Measurements from ENCODE around the gene HIVEP2.
A peak's percentile ranks its signal among the peaks of the same experiment; 100 is the strongest.

HIVEP2 gene

DNA sequence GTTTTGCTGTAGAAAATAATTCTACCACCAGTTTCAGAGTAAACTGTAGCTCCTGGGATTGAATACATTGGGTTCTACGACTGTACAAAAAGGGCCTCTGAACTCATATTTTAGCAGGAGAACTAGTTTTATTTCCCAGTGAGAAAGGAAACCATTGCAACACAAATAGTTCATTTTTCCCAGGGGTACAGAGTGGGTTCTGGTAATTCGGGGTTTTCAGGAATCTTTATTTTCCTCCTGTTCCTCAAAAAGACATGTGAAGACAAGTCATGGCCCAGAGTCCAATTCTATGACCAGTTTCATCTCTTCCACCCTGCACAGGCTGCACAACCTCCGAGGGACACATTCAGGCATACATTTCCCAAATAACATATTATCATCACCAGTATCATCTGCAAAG is 222.1 kb downstream of the HIVEP2 start:
- H3K36me3 Mint-ChIP-seq, result no peaks in the 10 kb centered on the region
- H3K4me1 Mint-ChIP-seq, result no peaks in the 10 kb centered on the region
- ATAC-seq, result no peak
- peaks cover 15% of the 10 kb centered on the region for H3K9me3 Mint-ChIP-seq
- H3K27ac Mint-ChIP-seq, result no peak overlapping the region
- H3K4me3 Mint-ChIP-seq, result no peak overlapping the region
- no peak for DNase-seq (ENCODE audit: low spot score in 2 of 2)

DNA sequence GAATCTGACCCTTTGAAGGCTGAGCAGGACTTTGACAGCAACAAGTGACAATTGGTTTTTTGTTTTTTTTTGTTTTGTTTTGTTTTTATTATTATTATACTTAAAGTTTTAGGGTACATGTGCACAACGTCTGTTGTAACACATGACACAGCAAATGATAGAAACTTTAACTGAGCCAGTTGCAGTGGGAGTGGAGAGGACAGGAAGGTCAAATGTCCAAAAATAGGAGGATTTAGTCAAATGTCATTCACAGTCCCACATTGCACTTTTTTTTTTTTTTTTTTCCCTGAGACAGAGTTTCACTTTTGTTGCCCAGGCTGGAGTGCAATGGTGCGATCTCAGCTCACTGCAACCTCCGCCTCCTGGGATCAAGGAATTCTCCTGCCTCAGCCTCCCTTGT is 223.0 kb downstream of the HIVEP2 start:
- no peaks in the 10 kb centered on the region for H3K36me3 Mint-ChIP-seq
- DNase-seq (ENCODE audit: low spot score in 2 of 2), result no peak
- H3K9me3 Mint-ChIP-seq, result peaks cover 15% of the 10 kb centered on the region
- no peak overlapping the region for H3K4me3 Mint-ChIP-seq
- ATAC-seq, result no peak
- H3K27ac Mint-ChIP-seq, result no peak overlapping the region
- no peaks in the 10 kb centered on the region for H3K4me1 Mint-ChIP-seq

DNA sequence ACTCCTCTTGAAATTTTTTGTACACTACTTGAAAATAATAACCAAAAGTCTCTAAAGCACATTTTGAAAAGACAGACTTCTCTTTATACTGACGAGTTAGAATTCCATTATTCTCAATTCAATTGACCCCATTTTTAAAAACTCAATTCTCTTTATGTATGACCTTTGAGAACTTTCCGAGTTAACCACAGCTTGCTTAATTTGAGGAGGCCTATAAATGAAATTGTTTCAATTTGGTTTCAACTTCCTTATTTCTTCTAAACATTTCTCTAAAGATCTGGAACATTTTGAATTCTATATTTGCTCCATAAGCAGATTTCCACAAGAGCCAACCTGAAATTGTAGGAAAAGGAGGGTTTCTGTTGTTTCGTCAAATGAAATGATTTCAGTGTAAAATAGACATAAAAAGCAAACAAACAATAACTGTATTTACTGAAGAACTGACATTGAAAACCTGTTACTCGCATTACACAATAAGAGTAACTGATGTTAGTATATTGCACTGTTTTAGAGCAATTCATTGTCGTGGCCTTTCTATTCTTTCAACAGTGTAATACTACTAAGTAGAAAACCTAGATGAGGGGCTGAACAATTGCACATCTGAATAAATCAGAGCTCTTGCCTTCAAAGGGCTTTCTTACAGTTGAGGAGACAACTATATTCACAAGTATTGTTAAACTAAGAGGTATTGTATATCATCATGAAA is 223.6 kb downstream of the HIVEP2 start:
- Mint-ChIP-seq H3K4me3 (no peak overlapping the region), H3K9me3 (peaks cover 15% of the 10 kb centered on the region), H3K36me3 (no peaks in the 10 kb centered on the region), H3K4me1 (no peaks in the 10 kb centered on the region), H3K27ac (no peak overlapping the region)
- ATAC-seq, result no peak
- no peak for DNase-seq (ENCODE audit: low spot score in 2 of 2)

DNA sequence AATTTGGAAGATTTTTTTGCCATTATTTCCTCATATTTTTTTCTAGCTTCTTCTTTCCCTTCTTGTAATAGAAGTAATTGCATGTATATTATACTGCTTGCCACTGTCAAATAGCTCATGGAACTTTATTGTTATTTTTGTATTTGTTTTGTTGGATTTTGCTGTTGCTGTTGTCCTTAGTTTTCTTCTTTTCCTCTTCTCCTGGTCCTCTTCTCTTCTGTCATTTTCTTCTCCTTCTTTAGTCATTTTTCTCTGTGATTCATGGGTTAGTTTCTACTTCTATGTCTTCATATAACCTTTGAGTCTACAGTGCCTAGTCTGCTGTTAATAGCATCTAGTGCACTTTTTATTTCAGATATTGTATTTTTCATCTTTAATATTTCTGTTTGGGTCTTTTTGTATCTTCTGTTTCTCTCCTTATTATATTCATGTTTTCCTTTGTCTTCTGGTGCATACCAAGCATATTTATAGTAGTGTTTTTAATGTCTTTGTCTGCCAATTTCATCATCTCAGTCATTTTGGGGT is 226.2 kb downstream of the HIVEP2 start:
- H3K4me3 Mint-ChIP-seq, result no peak overlapping the region
- H3K36me3 Mint-ChIP-seq, result no peaks in the 10 kb centered on the region
- ATAC-seq (no peak), DNase-seq (ENCODE audit: low spot score in 2 of 2) (no peak)
- H3K27ac Mint-ChIP-seq, result no peak overlapping the region
- H3K9me3 Mint-ChIP-seq, result peaks cover 15% of the 10 kb centered on the region
- peaks cover 6% of the 10 kb centered on the region for H3K4me1 Mint-ChIP-seq

DNA sequence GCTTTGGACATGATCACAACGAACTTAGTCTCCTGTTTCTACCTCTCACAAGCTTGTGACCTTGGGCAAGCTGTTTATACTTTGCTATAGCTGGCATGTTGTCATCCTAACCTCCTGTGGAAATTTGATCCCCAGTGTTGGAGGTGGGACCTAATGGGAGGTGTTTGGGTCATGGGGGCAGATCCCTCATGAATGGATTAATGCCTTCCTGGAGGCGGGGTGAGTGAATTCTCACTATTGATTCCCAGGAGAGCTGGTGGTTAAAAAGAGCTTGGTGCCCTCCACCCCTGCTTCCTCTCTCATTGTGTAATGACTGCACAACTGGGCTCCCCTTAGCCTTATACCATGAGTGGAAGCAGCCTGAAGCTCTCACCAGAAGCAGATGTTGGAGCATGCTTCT is 228.9 kb downstream of the HIVEP2 start:
- H3K4me1 Mint-ChIP-seq, result peaks cover 6% of the 10 kb centered on the region
- ATAC-seq, result no peak
- no peak for DNase-seq (ENCODE audit: low spot score in 2 of 2)
- H3K4me3 Mint-ChIP-seq, result no peak overlapping the region
- H3K36me3 Mint-ChIP-seq, result no peaks in the 10 kb centered on the region
- H3K27ac Mint-ChIP-seq, result no peak overlapping the region
- peaks cover 15% of the 10 kb centered on the region for H3K9me3 Mint-ChIP-seq

DNA sequence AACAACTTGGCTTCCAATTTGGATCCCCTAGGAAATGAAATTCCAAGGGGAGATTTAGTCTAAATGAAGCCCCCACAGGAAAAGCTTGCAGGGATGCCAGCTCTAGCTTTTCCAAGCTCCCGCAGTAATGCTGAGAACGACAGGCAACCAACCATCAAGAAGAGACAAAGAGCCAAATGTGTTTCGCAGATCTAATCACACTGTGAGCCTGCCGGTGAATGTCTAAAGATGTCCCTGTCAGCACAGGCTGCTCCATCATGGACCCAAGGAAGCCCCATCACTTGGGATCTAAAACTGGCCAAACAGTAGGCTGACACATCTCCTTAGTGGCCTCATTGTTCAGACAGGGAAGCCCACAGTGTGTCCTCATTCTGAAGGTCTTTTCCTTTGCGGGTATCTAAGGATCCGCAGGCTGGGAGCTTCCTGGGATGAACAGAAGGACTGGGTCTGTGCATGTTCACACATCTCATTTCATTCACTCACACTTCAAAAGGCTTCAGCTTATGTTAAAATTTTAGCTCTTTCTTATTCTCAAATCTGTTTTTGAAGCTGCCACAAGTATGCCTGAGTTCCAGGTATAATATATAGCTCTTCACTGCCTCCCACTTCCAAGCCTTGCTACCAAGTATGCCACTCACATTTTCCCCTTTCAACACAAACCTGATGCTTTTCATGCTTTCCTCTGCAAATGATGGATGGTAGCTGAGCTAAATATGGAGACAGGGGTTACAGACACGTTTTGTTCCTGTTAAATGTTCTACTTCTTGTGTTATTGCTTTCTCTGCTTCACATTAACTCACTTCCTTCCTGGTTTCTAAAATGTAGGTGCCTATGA is 229.8 kb downstream of the HIVEP2 start:
- DNase-seq (ENCODE audit: low spot score in 2 of 2) (no peak), ATAC-seq (no peak)
- H3K4me3 Mint-ChIP-seq, result no peak overlapping the region
- no peaks in the 10 kb centered on the region for H3K36me3 Mint-ChIP-seq
- H3K27ac Mint-ChIP-seq, result no peak overlapping the region
- peaks cover 14% of the 10 kb centered on the region for H3K9me3 Mint-ChIP-seq
- peaks cover 6% of the 10 kb centered on the region for H3K4me1 Mint-ChIP-seq

DNA sequence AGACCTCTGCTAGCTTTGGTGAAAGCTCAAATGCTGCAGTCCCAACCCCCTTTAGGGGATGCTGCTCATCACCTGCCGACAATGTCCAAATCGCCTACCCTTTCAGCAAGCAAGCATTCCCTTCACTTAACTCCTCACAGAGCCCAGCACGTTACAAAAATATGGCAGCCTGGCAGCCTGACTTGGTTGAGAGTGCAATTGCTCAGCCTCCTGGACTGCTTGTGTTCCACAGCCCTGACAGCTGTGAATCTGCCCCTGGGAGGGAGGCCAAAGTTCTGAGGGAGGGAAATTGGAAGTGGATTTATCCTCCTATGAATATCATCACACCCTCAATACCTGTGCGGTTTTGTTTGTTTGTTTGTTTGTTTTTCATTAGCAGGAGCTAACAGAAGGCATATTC is 231.0 kb downstream of the HIVEP2 start:
- Mint-ChIP-seq H3K9me3 (peaks cover 5% of the 10 kb centered on the region), H3K4me3 (no peak overlapping the region), H3K36me3 (no peaks in the 10 kb centered on the region), H3K4me1 (peaks cover 6% of the 10 kb centered on the region), H3K27ac (no peak overlapping the region)
- ATAC-seq (no peak), DNase-seq (ENCODE audit: low spot score in 2 of 2) (no peak)

DNA sequence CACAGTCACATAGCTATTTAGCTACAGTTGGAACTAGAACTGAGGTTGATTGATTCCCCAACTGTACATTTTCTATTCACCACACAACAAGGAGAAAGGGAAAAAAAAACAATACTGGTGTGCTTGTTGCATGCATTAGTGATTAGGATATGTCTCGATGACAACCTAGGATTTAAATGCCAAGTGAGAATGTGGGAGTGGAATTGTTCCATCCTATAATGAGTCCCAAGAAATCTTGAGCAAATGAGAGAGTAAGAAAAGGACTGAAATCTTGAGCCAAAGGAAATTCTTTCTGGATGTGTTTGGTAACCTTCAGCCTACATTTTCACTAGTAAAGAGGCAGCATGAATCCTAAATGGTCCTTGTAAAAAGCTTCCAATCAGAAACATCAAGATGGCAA is 232.7 kb downstream of the HIVEP2 start:
- no peaks in the 10 kb centered on the region for H3K36me3 Mint-ChIP-seq
- H3K4me3 Mint-ChIP-seq, result no peak overlapping the region
- H3K4me1 Mint-ChIP-seq, result peaks cover 6% of the 10 kb centered on the region
- H3K27ac Mint-ChIP-seq, result no peak overlapping the region
- no peaks in the 10 kb centered on the region for H3K9me3 Mint-ChIP-seq
- no peak for ATAC-seq
- no peak for DNase-seq (ENCODE audit: low spot score in 2 of 2)

DNA sequence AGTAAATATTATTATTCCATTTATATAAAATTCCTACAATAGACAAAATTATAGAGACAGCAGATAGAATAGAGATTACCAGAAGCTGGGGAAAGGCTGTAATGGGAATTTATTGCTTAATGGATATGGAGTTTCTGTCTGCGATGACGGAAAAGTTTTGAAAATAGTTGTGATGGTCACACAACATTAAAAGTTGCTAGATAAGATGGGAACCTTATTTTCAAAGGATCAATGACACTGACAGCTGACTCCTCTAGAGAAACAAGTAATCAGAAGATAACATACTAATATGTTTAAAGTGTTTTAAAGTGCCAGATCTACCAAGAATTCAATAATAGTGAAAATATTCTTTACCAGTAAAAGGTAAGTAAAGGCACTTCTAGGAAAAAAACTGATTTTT is 236.3 kb downstream of the HIVEP2 start:
- Mint-ChIP-seq H3K4me3 (no peak overlapping the region), H3K4me1 (no peaks in the 10 kb centered on the region), H3K27ac (no peak overlapping the region), H3K9me3 (no peaks in the 10 kb centered on the region), H3K36me3 (no peaks in the 10 kb centered on the region)
- ATAC-seq, result no peak
- no peak for DNase-seq (ENCODE audit: low spot score in 2 of 2)

DNA sequence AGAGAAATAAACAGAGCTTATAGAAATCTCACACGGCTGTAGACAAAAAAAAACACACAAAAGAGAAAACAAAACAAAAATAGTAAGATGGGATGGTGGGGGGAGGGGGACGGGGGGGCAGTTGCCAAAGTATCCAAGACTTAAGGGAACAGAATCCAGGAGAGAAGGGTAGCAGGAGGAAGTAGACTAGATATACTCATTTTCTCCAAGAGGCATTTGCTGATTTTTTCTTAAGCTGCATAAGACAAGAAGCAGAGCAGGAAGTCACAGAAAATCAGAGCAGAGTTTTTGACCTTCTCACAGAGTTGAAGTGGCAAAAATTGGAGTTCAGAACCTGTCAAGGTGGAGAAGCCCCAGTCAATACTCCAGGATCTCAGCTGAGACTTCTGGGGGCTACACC is 237.7 kb downstream of the HIVEP2 start:
- no peak overlapping the region for H3K4me3 Mint-ChIP-seq
- ATAC-seq (no peak), DNase-seq (ENCODE audit: low spot score in 2 of 2) (no peak)
- no peaks in the 10 kb centered on the region for H3K4me1 Mint-ChIP-seq
- H3K36me3 Mint-ChIP-seq, result no peaks in the 10 kb centered on the region
- no peak overlapping the region for H3K27ac Mint-ChIP-seq
- H3K9me3 Mint-ChIP-seq, result no peaks in the 10 kb centered on the region

DNA sequence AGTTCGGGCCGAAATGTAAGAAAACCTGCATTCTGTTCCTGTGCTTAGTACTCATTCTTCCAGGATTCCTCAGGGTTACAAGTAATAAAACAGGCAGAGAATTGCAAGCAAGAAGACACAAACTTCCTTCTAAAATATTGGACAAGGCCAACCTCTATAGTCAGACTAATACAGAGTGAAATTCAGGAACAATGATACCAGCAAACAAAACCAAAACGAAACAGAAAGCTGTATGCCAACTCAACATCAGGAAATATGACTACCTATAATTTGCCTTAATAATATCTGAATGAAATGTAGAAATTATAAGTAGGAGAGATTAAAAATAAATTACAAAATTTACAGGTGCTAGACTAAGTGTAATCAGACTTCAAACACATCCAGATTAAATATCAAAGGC is 238.8 kb downstream of the HIVEP2 start:
- DNase-seq (ENCODE audit: low spot score in 2 of 2) (no peak), ATAC-seq (no peak)
- Mint-ChIP-seq H3K4me3 (no peak overlapping the region), H3K4me1 (no peaks in the 10 kb centered on the region), H3K27ac (no peak overlapping the region), H3K36me3 (no peaks in the 10 kb centered on the region), H3K9me3 (no peaks in the 10 kb centered on the region)

DNA sequence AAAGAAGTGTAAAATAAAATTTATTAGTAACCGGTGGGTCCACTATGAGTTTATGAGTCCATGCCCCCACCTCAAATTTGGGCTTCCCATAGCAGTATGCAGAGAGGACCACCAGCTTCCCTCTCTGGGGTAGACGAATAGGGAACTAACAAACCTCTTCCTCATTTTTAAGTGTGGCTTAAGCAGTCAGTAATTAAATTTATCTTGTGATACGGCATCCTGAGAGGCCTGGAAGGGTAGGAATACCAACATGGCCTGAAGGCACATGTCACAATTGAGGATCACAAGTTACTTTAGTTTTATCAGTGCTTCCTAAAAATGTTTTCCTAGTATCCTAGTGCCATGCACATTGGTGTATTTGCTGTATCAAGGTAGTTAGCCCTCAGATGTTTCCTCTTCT is 239.9 kb downstream of the HIVEP2 start:
- no peak for ATAC-seq
- Mint-ChIP-seq H3K4me3 (no peak overlapping the region), H3K27ac (no peak overlapping the region), H3K36me3 (no peaks in the 10 kb centered on the region), H3K9me3 (no peaks in the 10 kb centered on the region), H3K4me1 (no peaks in the 10 kb centered on the region)
- no peak for DNase-seq (ENCODE audit: low spot score in 2 of 2)

DNA sequence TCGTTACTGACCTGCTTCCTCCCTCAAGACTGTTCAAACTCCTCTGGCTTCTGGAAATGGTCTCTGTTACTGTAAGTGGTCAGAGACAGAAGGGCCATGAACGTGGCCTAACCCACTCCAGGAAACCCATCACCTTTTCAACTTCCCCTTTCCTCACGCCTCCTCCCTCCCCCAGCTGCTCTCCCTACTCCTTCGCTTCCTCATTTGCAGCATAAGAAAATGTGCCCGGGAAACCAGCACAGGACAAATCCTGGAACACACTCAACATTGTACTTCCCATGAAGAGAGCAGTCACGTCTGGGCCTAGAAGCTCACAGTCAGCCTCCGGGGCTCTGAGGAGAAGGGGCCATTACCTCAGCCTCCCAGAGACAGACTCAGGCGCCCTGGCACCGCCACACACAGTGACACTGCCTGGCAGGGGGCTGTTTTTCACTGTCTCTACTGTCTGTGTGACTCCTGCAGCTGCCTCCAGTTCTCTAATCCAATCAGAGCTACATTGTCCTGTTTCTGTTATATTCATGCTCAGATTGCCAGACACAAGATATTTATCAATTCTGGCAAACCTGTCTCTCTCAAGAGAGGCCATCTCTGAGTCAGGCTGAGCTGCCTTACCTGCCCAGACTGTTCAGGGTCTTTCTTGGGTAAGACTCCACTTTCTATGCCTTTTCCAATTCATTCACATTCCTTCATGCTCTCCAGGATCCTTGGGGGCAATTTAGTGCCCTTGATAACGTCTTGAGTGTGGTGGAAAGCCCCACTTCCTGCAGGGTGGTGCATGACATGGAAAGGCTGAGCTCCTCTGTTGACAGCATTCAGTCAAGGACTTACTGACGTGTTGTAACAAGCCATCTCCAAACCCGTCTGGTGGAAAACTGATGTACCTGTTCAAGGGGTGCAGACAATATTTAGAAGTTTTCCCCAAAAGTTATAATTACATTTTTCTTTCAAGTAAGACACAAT is 242.2 kb downstream of the HIVEP2 start:
- no peak for DNase-seq (ENCODE audit: low spot score in 2 of 2)
- Mint-ChIP-seq H3K4me1 (no peaks in the 10 kb centered on the region), H3K9me3 (no peaks in the 10 kb centered on the region), H3K27ac (no peak overlapping the region), H3K4me3 (no peak overlapping the region), H3K36me3 (no peaks in the 10 kb centered on the region)
- ATAC-seq, result peak; percentile 39

All from stimulated activated effector memory CD8-positive, alpha-beta T cell treated with anti-CD3 and anti-CD28 coated beads, Interleukin-12 subunit alpha, Interleukin-12 subunit beta, amount 100 ng/mL, for 72 hours (primary cell).